HFFc6 (cell line): ENCODE measurements around the gene ALG8. TPM values are rescaled to one million over a fixed set of nuclear protein-coding genes. Genes with fewer than 3 reads are reported as not detected.
"Not testable (repeated sequence)": the region's sequence is repeated elsewhere in the genome, so short reads cannot be mapped to it uniquely, and the experiment has no call there.

Experiments used
- DNase-seq: peaks from one replicate; pipeline ENCODE4 v3.0.0-alpha.2; 2018
- H3K27ac Mint-ChIP-seq: 2 replicates; pipeline ENCODE4 v1.8.0; 2020; ENCODE audit warnings: mild to moderate bottlenecking, mixed read lengths
- H3K27me3 Mint-ChIP-seq: 2 replicates; pipeline ENCODE4 v1.8.0; 2021; ENCODE audit warnings: mild to moderate bottlenecking, moderate library complexity, mixed read lengths; ENCODE audit not compliant: insufficient read depth
- H3K36me3 Mint-ChIP-seq: 2 replicates; pipeline ENCODE4 v1.8.0; 2021; ENCODE audit warnings: low read depth, mixed read lengths
- H3K4me1 Mint-ChIP-seq: 2 replicates; pipeline ENCODE4 v1.8.0; 2020; ENCODE audit warnings: low read depth, mixed read lengths
- H3K4me3 Mint-ChIP-seq: 2 replicates; pipeline ENCODE4 v1.8.0; 2020; ENCODE audit warnings: mild to moderate bottlenecking, moderate library complexity, mixed read lengths
- H3K9me3 Mint-ChIP-seq: 2 replicates; pipeline ENCODE4 v1.8.0; 2020; ENCODE audit warnings: mild to moderate bottlenecking, mixed read lengths
- total RNA-seq, 6 experiments: library from RNA; stranded (reverse); fragmentation: NEBNext Ultra II Directional; extraction: Animal tissue kit (Norgen Biotek cat#: 25700); gene quantifications; 2 replicates in 1 of 6; 3 replicates in 5 of 6; pipeline ENCODE4 v1.2.3, GENCODE V29; 2021
- TF ChIP-seq, protein P1 (sequence below): fragments of 200-600 bp; sonication (generic); IDR thresholded peaks from 2 replicates; pipeline ENCODE4 v1.5.0; 2021; ENCODE audit warnings: antibody characterized with exemption, mild to moderate bottlenecking

The ALG8 gene
- total RNA-seq, 6 experiments from 2014 or later: 62.0 to 84.0 (median 69.8) TPM

DNA sequence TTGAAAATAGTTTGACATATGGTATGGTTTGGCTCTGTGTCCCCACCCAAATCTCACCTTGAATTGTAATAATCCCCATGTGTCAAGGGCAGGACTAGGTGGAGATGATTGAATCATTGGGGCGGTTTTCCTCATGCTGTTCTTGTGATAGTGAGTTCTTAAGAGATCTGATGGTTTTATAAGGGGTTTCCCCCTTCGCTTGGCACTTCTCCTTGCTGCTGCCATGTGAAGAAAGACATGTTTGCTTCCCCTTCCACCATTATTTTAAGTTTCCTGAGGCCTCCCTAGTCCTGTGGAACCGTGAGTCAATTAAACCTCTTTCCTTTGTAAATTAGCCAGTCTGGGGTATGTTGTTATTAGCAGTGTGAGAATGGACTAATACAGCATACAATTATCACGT is 41.3 kb upstream of the ALG8 start:
- DNase-seq: no peak
- TF ChIP-seq, protein P1, sequence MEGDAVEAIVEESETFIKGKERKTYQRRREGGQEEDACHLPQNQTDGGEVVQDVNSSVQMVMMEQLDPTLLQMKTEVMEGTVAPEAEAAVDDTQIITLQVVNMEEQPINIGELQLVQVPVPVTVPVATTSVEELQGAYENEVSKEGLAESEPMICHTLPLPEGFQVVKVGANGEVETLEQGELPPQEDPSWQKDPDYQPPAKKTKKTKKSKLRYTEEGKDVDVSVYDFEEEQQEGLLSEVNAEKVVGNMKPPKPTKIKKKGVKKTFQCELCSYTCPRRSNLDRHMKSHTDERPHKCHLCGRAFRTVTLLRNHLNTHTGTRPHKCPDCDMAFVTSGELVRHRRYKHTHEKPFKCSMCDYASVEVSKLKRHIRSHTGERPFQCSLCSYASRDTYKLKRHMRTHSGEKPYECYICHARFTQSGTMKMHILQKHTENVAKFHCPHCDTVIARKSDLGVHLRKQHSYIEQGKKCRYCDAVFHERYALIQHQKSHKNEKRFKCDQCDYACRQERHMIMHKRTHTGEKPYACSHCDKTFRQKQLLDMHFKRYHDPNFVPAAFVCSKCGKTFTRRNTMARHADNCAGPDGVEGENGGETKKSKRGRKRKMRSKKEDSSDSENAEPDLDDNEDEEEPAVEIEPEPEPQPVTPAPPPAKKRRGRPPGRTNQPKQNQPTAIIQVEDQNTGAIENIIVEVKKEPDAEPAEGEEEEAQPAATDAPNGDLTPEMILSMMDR: no peak
- Mint-ChIP-seq H3K27ac (no peak overlapping the region), H3K9me3 (no peaks in the 10 kb centered on the region), H3K4me3 (no peak overlapping the region), H3K27me3 (no peaks in the 10 kb centered on the region), H3K4me1 (peaks cover 27% of the 10 kb centered on the region), H3K36me3 (peaks cover 33% of the 10 kb centered on the region)

DNA sequence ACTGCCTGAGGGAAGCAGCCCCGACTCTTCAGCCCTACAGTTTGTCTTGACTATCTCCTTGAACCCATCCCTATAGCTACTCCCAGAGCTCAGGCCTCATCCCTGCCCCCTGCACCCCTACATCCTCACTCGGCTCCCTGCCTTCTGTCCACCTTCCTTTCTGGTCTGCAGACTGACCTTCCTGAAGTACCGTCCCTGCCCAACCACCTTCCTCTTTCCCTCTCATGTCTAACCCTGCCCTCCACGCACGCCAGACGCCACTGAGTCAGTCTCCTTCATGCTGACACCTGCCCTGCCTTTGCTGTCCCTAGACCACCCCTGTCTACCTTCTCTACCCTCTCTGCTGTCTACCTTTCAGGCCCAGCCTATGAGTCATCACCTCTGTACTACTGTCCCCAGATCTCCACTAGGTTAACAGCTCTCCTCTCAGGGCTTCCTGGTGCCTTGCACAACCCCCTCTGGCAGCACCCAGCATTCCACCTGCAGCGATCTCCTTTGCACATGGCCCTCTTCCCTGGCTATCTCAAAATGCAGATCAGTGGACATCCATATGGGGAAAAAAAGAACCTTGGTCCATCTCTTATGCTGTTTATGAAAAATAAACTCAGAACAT is 40.1 kb upstream of the ALG8 start:
- peaks cover 35% of the 10 kb centered on the region for H3K36me3 Mint-ChIP-seq
- H3K4me3 Mint-ChIP-seq: no peak overlapping the region
- no peak overlapping the region for H3K27ac Mint-ChIP-seq
- no peaks in the 10 kb centered on the region for H3K27me3 Mint-ChIP-seq
- H3K4me1 Mint-ChIP-seq: peaks cover 25% of the 10 kb centered on the region
- no peaks in the 10 kb centered on the region for H3K9me3 Mint-ChIP-seq
- TF ChIP-seq, protein P1: no peak
- DNase-seq: no peak

DNA sequence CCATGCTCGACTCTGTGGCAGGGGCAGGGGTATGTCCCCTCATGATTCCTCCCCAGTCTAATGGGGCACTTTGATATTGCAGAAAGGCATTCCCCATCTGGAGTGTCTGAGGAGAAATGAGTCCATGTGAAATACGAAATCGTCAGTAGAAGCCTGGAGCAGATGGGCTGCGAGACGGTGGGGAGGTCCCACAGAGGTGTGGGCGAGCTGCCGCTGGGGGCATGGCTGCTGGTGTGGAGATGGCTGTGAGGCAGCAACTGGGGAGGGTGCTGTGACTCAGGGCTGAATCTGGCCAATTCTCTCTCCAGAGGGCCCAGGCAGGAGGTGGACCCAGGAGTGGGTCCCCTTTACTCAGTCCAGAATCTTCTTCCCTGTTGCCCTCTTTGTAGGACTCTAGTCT is 37.8 kb upstream of the ALG8 start:
- Mint-ChIP-seq H3K27me3 (no peaks in the 10 kb centered on the region), H3K9me3 (no peaks in the 10 kb centered on the region), H3K27ac (no peak overlapping the region), H3K4me1 (peaks cover 17% of the 10 kb centered on the region), H3K4me3 (no peak overlapping the region), H3K36me3 (peaks cover 47% of the 10 kb centered on the region)
- no peak for DNase-seq
- TF ChIP-seq, protein P1: no peak

DNA sequence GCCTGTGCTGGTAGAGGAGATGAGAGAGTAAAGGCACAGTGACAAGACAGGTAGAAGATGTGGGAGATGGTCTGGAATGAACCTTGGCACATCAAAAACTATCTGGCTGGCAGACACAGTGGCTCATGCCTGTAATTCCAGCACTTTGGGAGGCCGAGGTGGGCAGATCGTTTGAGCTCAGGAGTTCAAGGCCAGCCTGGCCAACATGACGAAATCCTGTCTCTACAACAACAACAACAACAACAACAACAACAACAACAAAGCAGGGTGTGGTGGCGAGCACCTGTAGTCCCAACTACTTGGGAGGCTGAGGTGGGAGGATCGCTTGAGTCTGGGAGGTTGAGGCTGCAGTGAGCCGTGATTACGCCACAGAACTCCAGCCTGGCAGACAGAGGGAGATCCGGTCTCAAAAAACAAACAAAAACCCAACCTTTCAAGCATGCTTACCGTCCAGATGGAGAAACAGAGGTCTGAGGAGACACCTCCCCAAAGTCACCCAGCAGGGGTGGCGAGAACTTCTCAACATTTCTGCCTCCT is 37.2 kb upstream of the ALG8 start:
- Mint-ChIP-seq H3K4me1 (peaks cover 17% of the 10 kb centered on the region), H3K9me3 (no peaks in the 10 kb centered on the region), H3K36me3 (peaks cover 49% of the 10 kb centered on the region), H3K27me3 (no peaks in the 10 kb centered on the region), H3K4me3 (no peak overlapping the region), H3K27ac (no peak overlapping the region)
- no peak for DNase-seq
- TF ChIP-seq, protein P1: no peak

DNA sequence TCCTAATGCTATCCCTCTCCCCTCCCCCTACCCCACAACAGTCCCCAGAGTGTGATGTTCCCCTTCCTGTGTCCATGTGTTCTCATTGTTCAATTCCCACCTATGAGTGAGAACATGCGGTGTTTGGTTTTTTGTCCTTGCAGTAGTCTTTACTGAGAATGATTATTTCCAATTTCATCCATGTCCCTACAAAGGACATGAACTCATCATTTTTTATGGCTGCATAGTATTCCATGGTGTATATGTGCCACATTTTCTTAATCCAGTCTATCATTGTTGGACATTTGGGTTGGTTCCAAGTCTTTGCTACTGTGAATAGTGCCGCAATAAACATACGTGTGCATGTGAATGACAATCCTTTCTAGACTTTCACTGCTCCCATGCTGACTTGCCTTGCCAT is 36.4 kb upstream of the ALG8 start:
- H3K4me3 Mint-ChIP-seq, H3K27me3 Mint-ChIP-seq, DNase-seq, H3K27ac Mint-ChIP-seq, H3K9me3 Mint-ChIP-seq: not testable (repeated sequence)
- Mint-ChIP-seq H3K4me1 (peaks cover 11% of the 10 kb centered on the region), H3K36me3 (peaks cover 46% of the 10 kb centered on the region)

DNA sequence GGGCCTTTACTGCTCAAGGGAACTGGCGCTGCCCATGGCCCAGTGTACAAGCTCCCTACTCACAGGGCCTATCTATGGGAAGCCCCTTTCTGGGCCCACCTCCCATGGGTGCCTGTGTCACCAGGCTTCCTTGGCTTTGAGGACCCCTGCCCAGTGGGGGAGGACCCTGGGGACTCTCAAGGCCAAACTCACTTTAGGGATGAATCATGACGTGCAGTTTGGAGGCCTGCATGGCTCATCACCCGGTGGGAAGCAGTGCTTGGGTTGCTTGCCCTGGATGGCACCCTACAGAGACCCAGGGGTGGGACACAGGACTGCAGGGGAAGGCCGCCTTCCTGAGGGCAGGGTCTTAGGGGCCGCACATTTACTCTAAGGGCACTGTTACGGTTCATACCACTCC is 32.5 kb upstream of the ALG8 start:
- Mint-ChIP-seq H3K4me3 (no peak overlapping the region), H3K9me3 (no peaks in the 10 kb centered on the region), H3K27me3 (no peaks in the 10 kb centered on the region; the same call in 1 of the 2 replicates), H3K36me3 (peaks cover 44% of the 10 kb centered on the region), H3K4me1 (peaks cover 21% of the 10 kb centered on the region), H3K27ac (no peak overlapping the region)
- no peak for DNase-seq
- TF ChIP-seq, protein P1: no peak
